PC-3 (cell line): ENCODE data around the gene C1QL2.

Experiments used
- CTCF ChIP-seq: fragments of 300-600 bp; sonication (generic); conservative IDR thresholded peaks from 2 replicates; pipeline ENCODE4 v1.5.1; 2017; ENCODE audit warnings: antibody characterized with exemption, low read depth, mild to moderate bottlenecking, low read length
- EZH2 ChIP-seq: fragments of 300-600 bp; sonication (generic); IDR thresholded peaks from one replicate; pipeline ENCODE4 v1.6.1; 2017; ENCODE audit warnings: antibody characterized with exemption, mild to moderate bottlenecking, low read length; ENCODE audit not compliant: unreplicated experiment
- EZH2phosphoT487 ChIP-seq: fragments of 300-600 bp; sonication (generic); IDR thresholded peaks from 2 replicates; pipeline ENCODE4 v1.6.1; 2018; ENCODE audit warnings: mild to moderate bottlenecking, antibody characterized with exemption, low read length, borderline replicate concordance

- TF ChIP-seq EZH2phosphoT487 (no peak), CTCF (no peak), EZH2 (no peak)
These were observed 13.7 kb downstream of the C1QL2 start for GRCh38 chr2:119144806-119145205.
